Pancreas (tissue), 10 donors: ENCODE data around the gene TTLL5. TPM values are rescaled to one million over a fixed set of nuclear protein-coding genes. Genes with fewer than 3 reads are reported as not detected.
A peak's percentile ranks its signal among the peaks of the same experiment; 100 is the strongest.

ENCODE experiments used
- ATAC-seq, 4 donors: fragments of 200-7000 bp; cut with Tn5 transposase; one replicate each; pipeline versions ENCODE4 v1.8.0 to v1.9.1; 2020; ENCODE audit warnings: mild to moderate bottlenecking in 4 of 4, moderate library complexity in 4 of 4
- DNase-seq, 6 donors: peaks; one replicate each; pipeline ENCODE4 v3.0.0-alpha.2; 2020
- FAIRE-seq: peaks from 2 replicates; lab custom pipeline; 2012; peaks lifted over from hg19 to GRCh38; lab: Jason Lieb, UNC
- H3K27ac ChIP-seq, 4 donors: fragments of 200-600 bp; sonication (generic); 1 replicate in 3 of 4; 2 replicates in 1 of 4; pipeline versions ENCODE4 v1.5.0 to v1.8.0; 2020
- H3K27me3 ChIP-seq, 4 donors: fragments of 200-600 bp; one replicate each; pipeline ENCODE4 v1.8.0; 2021
- H3K36me3 ChIP-seq, 3 donors: fragments of 200-600 bp; sonication (generic) in 1 of 3; one replicate each; pipeline versions ENCODE4 v1.5.0 to v1.8.0; 2020 to 2021
- H3K4me1 ChIP-seq, 3 donors: fragments of 200-600 bp; one replicate each; pipeline ENCODE4 v1.8.0; 2021
- H3K4me3 ChIP-seq, 4 donors: fragments of 200-600 bp; sonication (generic) in 2 of 4; one replicate each; pipeline versions ENCODE4 v1.5.0 to v1.8.0; 2020 to 2021
- H3K9me3 ChIP-seq, 4 donors: fragments of 200-600 bp; one replicate each; pipeline ENCODE4 v1.8.0; 2021
- WGBS, 2 donors: extraction: QIAGEN DNeasy Blood & Tissue Kit; methylation state at CpG; one replicate each; pipeline ENCODE4 v1.1.7; 2013; 5-methylcytosine and 5-hydroxymethylcytosine counted together
- intact Hi-C, 3 donors: fragments of 100-400 bp; cut with DNase I; formaldehyde crosslinking; loops; one replicate each; pipeline versions ENCODE4 v1.11.1 to v1.14.2; 2022
- polyA plus RNA-seq, 2 donors: library from polyadenylated mRNA; stranded (reverse); fragments of 200-250 nt; gene quantifications; one replicate each; pipeline ENCODE4 v1.2.3, GENCODE V29; 2013
- total RNA-seq, 6 donors: library from RNA; stranded (reverse); fragmentation: NEBNext Ultra II Directional in 4 of 6; extraction: Animal tissue kit (Norgen Biotek cat#: 25700) in 4 of 6; gene quantifications; one replicate each; pipeline versions ENCODE4 v1.2.1 to v1.2.4, GENCODE V29; 2021 to 2023
- TF ChIP-seq, protein P1 (sequence below), 4 donors: fragments of 200-600 bp; sonication (generic) in 3 of 4; IDR thresholded peaks; one replicate each; pipeline versions ENCODE4 v1.5.0 to v1.8.0; 2021; ENCODE audit warnings: antibody characterized with exemption in 4 of 4
- donor health status: healthy with polysubstance abuse.
- donor health status: DM: no; HTN: no; CAD: no; lungs with moderate emphysema.
- donor health status: DM: no; HTN: no; CAD: no.
- donor health status: control.
- donor health status: control.
- donor health status: Bipolar disorder and iron deficiency.
- donor health status: DM: yes; HTN: yes; CAD: no.
- donor health status: DM: no; HTN: no; CAD: no.
- donor health status: DM: no; HTN: no; CAD: no.
- donor health status: DM: yes; HTN: yes; CAD: no.

Gene TTLL5
- total and polyA plus RNA-seq, 8 donors = 7.6 to 22.6 (median 12.0) TPM

DNA sequence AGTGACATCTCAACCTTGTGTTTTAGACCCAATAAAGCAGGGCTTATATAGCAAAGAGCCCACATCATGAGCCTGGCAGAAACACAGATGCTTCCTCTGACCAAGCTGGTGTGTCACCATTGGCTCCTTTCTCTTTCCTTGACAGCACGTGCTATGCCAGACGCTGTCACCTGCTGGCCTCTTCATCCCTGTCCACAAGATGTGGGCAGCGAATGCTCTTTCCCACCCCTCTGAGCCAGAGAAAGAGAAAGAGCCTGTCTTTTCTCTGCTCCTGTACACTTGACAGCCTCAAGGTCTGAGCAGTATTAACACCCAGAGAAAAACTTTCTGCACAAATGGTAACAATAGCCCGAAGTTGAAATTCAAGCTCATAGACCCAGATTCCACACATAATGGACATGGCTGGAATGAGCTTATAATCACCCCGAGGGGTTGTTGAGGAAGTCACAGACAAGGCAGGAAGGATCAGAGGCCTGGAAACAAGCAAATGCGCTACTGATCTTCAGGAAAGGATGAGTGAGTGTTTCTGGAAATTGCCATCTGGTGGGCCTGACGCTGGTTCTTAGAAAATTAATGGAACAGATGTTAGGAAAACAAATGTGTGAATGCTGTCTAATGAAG is 311.9 kb downstream of the TTLL5 start:
- intact Hi-C loops = no loop called here
- WGBS, 2 donors = 37 to 40% methylated on average over 7 of the region's 7 CpGs

DNA sequence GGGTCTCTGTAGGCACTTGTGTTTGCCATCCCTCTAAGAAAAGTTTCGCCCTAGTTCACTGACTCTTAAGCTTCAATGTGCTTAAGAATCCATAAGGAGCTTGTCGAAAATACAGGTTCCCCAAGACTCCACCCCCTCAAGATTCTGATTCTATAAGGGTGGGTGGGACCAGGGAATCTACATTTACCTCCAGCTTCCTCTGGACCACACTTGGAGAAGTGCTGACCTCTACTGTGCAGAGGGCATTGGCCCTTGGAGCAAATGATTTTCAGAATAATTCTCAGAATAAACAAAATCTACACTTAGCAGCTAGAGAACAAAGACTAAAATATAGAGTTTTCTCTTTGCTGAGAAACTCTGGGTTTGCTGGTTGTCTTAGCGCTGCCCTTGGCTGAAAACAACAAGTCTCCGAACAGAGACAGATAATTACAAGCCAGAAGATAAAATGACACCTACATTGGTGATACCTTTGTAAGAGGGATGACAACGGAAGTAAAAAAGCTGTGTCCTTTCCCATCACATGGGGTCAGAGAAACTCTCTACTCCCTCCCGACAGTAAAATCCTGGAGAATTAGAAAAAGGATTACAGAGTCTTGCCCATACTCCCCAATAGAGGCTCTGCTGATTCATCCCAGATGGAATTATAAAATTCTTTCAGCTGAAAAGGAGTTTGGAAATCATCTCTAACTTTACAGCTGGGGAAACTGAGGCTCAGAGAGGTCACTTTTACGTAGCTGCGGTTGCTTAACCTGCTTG is 316.0 kb downstream of the TTLL5 start:
- H3K36me3 ChIP-seq = no peaks in the 10 kb centered on the region
- intact Hi-C loops = loop anchor here in 1 of 3 donors (5.0 kb wide), 1 partner anchor 70 kb away; no protein-coding TSS in a partner anchor
- H3K4me1 ChIP-seq = peaks cover 11 to 24% (median 12%) of the 10 kb centered on the region in 3 donors
- H3K4me3 ChIP-seq = no peak overlapping the region
- no peaks in the 10 kb centered on the region for H3K9me3 ChIP-seq
- DNase-seq = no peak
- H3K27me3 ChIP-seq = no peaks in the 10 kb centered on the region
- WGBS, 2 donors = 69 to 71% methylated on average over 8 of the region's 8 CpGs
- TF ChIP-seq, protein P1, sequence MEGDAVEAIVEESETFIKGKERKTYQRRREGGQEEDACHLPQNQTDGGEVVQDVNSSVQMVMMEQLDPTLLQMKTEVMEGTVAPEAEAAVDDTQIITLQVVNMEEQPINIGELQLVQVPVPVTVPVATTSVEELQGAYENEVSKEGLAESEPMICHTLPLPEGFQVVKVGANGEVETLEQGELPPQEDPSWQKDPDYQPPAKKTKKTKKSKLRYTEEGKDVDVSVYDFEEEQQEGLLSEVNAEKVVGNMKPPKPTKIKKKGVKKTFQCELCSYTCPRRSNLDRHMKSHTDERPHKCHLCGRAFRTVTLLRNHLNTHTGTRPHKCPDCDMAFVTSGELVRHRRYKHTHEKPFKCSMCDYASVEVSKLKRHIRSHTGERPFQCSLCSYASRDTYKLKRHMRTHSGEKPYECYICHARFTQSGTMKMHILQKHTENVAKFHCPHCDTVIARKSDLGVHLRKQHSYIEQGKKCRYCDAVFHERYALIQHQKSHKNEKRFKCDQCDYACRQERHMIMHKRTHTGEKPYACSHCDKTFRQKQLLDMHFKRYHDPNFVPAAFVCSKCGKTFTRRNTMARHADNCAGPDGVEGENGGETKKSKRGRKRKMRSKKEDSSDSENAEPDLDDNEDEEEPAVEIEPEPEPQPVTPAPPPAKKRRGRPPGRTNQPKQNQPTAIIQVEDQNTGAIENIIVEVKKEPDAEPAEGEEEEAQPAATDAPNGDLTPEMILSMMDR (IDR thresholded peaks at IDR 0.05) = no peak
- H3K27ac ChIP-seq = no peak overlapping the region
- FAIRE-seq = no peak
- no peak for ATAC-seq

More for the DNA sequence above, 311.9 kb downstream of the TTLL5 start:
- H3K4me3 ChIP-seq = no peak overlapping the region
- H3K4me1 ChIP-seq = peaks cover 11 to 15% (median 11%) of the 10 kb centered on the region in 3 donors
- TF ChIP-seq, protein P1 (IDR thresholded peaks at IDR 0.05) = no peak
- DNase-seq (no peak), FAIRE-seq (no peak), ATAC-seq (peak in 3 of 4 donors; percentile 16 to 54 (median 29))
- H3K27ac ChIP-seq = peak overlapping the region in 1 of 4 donors; percentile 6
- H3K27me3 ChIP-seq = no peaks in the 10 kb centered on the region
- H3K36me3 ChIP-seq = peaks cover 0 to 26% (median 1%) of the 10 kb centered on the region in 3 donors
- no peaks in the 10 kb centered on the region for H3K9me3 ChIP-seq

- H3K36me3 ChIP-seq = no peaks in the 10 kb centered on the region
- ATAC-seq (no peak), DNase-seq (no peak), FAIRE-seq (no peak)
- TF ChIP-seq, protein P1 (IDR thresholded peaks at IDR 0.05) = no peak
- no peak overlapping the region for H3K4me3 ChIP-seq
- H3K4me1 ChIP-seq = peaks cover 9 to 21% (median 12%) of the 10 kb centered on the region in 3 donors
- no peak overlapping the region for H3K27ac ChIP-seq
- H3K27me3 ChIP-seq = no peaks in the 10 kb centered on the region
- intact Hi-C loops = loop anchor here in 1 of 3 donors (5.0 kb wide), 1 partner anchor 70 kb away; no protein-coding TSS in a partner anchor
- WGBS, 2 donors = 39 to 41% methylated on average over 3 of the region's 3 CpGs
- no peaks in the 10 kb centered on the region for H3K9me3 ChIP-seq
These were observed 316.5 kb downstream of the TTLL5 start for GRCh38 chr14:75977582-75977943.

DNA sequence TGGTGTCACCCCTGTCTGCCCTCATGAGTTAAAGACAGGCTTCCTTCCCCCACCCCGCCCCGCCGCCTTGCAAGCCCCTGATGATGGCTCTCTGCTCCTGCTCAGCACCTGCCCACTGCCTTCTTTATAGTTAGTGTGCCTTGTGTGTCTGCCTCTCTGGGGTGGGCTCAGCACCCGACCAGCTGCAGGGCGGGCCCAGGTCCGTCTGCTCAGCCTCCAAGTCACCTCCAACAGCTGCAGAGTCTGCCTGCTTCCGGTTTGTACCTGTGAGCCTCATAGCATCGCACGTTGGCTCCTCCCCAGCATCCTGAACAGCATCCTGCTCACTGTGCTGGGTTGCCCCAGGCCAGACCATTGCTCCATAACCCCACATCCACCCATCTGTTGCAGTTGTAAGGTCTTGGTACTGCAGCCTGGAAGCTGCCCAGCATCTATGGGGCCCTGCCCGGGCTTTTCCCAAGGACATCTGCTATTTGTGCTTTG is 317.2 kb downstream of the TTLL5 start:
- Histone ChIP-seq H3K4me1 (peaks cover 5 to 19% (median 18%) of the 10 kb centered on the region in 3 donors), H3K9me3 (no peaks in the 10 kb centered on the region), H3K36me3 (no peaks in the 10 kb centered on the region), H3K27me3 (no peaks in the 10 kb centered on the region), H3K4me3 (peak overlapping the region in 1 of 4 donors; percentile 80), H3K27ac (no peak overlapping the region)
- FAIRE-seq (no peak), DNase-seq (peak in 2 of 6 donors; percentile 31 to 40), ATAC-seq (no peak)
- TF ChIP-seq, protein P1 (IDR thresholded peaks at IDR 0.05) = no peak
- intact Hi-C loops = loop anchor here in 1 of 3 donors (5.0 kb wide), 1 partner anchor 71 kb away; no protein-coding TSS in a partner anchor
- 65 to 66% methylated on average over 10 of the region's 10 CpGs for WGBS, 2 donors
